HG03064 (cell line): ENCODE results near the gene SUSD5.
A peak's percentile ranks its signal among the peaks of the same experiment; 100 is the strongest.
"Not testable (repeated sequence)": the region's sequence is repeated elsewhere in the genome, so short reads cannot be mapped to it uniquely, and the experiment has no call there.

Experiments
- ATAC-seq: cut with Tn5 transposase; IDR thresholded peaks from one replicate; pipeline ENCODE4 v1.9.1; 2021; ENCODE audit warnings: low read depth; ENCODE audit not compliant: unreplicated experiment

Gene SUSD5

DNA sequence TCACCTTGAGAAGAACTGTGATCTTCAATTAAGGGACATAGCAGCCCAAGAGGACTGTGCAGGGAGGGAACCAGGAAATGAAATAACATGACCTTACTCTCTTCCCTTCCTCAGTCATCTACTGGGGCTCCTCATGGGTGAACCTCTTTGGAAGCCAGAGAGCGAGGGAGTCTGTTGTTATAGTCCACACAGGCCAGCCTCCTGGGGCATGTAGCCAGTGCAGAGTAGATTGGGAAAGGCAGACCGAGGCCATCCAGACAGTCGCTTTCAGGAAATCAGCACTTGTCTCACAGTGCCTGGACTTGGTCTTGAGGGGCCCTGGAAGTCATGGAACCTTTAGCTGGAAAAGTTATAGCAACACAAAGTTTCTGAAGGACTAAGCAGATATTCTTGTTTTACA, 98.7 kb downstream of the SUSD5 start:
- no peak for ATAC-seq

DNA sequence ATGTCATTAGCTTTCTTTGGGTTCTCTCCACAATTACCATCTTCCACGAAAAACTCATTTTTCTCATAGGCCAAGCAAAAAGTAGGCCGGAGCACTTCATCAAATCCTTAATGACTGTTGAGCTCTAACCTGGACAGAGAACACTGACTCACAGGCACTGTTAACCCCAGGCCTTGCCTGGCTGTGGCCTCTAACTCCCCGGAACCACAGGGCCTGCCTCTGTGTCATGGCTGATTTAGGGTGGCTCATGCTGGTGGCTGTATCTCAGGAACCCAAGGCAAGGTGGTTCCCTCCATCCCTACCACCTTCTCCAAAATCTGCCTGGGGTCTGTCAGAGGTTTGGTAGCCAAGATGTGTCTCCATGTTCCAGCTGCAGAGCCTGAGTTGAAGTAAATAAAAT, 101.1 kb downstream of the SUSD5 start:
- ATAC-seq = no peak

DNA sequence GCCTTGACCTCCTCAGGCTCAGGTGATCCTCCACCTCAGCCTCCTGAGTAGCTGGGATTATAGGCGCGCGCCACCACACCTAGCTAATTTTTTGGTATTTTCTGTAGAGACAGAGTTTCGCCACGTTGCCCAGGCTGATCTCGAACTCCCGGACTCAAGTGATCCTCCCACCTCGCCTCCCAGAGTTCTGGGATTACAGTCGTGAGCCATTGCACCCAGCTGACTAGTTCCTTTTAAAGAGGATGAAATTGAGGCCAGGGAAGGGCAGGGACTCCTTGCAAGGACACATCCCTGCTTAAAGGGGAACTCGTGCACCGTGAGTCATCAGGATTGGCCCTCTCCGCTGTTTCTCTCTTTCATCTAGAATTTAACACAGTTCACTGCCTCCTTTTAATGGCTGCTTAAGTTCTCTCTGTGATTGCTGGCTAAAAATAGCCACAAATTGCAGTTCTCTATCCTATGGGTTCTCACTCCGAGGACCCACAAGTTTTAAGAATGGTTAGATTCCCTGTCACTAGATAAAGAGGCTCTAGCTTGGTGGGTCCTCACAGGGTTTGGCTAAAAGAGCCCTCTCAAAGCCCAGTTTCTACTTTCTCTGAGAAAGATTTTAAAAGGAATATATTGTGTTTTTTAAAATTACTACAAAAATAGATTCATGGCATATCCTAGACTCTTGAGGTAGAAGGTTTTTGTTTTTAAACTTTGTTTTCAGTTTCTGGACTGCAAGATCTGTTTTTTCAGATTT, 103.4 kb downstream of the SUSD5 start:
- ATAC-seq = no peak

DNA sequence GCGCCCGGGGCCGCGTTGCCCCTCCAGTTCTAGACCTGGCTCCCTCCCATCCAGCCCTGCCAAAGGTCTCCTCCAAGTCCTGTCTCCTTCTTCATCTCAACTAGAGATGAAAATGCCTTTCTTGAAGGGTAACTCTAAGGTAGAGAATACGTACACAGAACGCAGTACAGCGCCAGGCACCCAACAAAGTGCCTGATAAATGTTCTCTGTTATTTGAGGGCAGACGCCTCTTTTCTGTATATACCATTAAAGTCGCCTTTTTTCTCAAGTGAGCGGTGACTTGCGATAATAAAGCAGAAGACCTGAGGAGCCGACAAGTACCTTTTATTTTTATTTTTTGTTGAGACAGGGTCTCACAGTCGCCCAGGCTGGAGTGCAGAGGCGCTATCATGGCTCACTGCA, 104.0 kb downstream of the SUSD5 start:
- no peak for ATAC-seq

DNA sequence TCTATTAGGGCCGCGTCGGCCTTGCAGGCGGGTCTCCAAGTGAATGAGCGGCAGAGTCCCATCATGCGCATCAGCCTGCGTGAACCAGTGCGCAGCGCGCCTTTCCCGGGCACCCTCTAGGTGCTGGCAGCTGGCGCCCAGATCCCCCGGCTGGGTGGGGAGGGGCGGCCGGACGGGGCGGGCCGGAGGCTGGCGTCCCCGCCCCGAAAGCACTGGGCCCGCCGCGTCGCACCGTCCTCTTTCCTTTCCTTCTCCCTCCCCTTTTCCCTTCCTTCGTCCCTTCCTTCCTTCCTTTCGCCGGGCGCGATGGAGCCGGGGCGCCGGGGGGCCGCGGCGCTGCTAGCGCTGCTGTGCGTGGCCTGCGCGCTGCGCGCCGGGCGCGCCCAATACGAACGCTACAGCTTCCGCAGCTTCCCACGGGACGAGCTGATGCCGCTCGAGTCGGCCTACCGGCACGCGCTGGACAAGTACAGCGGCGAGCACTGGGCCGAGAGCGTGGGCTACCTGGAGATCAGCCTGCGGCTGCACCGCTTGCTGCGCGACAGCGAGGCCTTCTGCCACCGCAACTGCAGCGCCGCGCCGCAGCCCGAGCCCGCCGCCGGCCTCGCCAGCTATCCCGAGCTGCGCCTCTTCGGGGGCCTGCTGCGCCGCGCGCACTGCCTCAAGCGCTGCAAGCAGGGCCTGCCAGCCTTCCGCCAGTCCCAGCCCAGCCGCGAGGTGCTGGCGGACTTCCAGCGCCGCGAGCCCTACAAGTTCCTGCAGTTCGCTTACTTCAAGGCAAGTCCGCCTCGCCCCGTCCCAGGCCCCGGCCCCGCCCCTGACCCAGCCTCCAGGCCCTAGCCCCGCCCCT, 104.6 kb downstream of the SUSD5 start, which contains the start of gene CRTAP:
Gene CRTAP (plus strand): TSS at position 243 of the 850 bp plus-strand sequence. CDS start 64 bp downstream, at position 307.
- peak; percentile 80 for ATAC-seq

DNA sequence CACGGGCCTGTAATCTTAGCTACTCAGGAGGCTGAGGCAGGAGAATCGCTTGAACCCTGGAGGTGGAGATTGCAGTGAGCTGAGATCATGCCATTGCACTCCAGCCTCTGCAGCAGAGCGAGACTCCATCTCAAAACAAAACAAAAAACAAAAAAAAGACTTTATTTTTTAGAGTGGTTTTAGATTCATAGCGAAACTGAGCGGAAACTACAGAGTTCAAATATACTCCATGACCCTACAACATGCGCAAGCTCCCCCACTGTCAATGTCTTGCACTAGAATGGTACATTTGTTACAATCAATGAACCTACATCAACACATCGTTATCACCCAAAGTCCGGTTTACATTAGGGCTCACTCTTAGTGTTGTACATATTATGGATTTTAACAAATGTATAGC, 107.0 kb downstream of the SUSD5 start:
- ATAC-seq = peak; percentile 30

DNA sequence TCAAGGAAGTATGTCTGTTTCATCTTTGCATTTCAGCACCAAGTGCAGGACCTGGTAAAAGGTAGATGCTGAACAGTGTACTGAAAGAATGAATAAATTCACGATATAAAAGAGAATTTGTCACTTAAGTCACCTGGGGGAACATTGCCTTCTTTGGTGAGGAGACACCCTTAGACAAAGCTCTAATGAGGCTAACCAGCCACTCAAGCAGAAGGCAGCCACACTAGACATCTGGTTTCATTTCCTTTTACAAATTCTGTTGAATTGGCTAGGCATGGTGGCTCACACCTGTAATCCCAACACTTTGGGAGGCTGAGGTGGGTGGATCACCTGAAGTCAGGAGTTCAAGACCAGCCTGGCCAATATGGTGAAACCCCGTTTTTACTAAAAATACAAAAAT, 111.8 kb downstream of the SUSD5 start:
- not testable (repeated sequence) for ATAC-seq

DNA sequence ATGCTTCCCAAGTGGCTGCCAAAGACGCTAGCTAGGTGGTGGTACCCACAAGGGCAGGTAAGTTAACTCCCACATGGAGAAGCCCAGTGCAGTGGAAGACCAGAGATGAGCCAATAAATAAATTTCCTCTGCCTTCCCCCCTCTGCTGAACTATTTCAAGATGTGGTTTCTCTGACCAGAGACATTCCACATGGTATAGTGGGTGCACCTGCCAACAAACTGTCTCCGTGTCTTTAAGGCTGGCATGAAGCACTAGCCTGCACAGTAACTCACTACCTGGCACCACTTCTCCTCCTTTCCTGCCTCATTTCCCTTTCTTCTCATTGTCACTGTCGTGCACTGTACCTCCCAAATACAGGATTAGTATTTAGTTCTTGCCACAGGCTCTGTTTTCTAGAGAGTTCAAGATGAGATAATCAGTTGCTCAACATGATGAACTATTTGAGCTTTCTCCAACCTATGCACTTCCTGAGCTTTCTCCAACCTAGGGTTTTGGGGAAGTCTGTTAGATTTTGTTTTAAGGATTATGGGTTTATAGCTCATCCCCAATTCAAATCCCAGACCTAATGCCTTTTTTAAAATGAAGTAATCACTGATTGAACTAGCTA, 113.2 kb downstream of the SUSD5 start:
- ATAC-seq = no peak

DNA sequence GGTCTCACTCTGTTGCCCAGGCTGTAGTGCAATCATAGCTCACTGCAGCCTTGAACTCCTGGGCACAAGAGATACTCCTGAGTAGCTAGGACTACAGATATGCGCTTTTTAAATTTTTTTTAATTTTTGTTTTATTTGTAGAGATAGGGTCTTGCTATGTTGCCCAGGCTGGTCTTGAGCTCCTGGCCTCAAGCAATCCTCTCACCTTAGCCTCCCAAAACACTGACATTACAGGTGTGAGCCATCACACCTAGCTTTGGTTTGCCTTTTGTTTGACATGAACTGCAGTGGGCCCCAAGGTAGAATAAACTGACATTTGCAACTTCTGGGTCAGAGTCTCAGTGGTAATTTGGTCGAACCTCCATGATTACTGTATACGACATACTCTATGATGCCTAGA, 113.8 kb downstream of the SUSD5 start:
- no peak for ATAC-seq

DNA sequence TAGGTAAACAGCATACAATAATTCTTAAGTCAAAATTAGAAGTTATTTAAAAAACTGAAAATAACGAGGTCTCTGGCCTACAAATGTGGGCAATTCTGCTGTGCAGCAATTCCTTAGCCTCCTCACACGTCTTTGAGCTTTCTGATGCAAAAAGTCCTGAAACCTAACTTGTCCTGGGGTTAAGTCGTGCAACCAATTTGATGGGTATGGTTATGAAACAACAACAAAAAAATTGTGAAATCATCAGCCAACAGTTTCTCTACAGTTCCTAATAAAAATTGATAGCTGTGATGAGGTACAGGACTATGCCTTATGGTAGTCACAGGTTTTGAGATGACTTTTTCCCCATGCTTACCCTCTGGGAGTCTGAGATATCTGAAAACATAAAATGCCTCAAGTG, 115.1 kb downstream of the SUSD5 start:
- ATAC-seq = no peak

DNA sequence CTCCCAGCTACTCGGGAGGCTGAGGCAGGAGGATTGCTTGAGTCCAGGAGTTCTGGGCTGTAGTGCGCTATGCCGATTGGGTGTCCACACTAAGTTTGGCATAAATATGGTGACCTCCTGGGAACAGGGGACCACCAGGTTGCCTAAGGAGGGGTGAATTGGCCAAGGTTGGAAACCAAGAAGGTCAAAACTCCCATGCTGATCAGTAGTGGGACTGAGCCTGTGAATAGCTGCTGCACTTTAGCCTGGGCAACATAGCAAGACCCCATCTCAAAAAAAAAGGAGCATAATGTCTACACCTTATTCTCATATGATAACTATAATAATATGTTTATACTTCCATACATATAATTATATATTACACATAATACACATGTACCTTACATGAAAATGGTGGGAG, 115.6 kb downstream of the SUSD5 start:
- no peak for ATAC-seq

DNA sequence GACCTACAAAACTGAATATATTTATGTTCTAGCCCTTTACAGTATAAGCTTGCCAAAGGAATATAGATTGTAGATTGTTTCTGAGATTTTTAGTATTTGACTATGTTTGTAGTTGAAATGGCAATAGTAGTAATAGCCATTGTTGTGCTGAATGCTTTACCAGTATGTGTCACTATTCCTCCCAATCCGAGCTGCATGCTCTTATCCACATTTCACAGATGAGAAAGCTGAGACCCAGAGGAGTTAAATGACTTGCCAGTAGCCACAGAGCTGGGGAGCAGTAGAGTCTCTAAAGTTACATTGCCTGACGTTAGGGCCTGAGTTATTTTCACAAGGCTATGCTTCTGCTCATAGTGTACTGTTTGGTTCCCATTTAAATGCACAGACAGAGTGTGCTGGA, 118.4 kb downstream of the SUSD5 start:
- ATAC-seq = no peak
